Chondrocyte (in vitro differentiated cells): ENCODE data around the gene TCF4. TPM values are rescaled to one million over a fixed set of nuclear protein-coding genes. Genes with fewer than 3 reads are reported as not detected.

ENCODE experiments used
- DNase-seq: peaks from one replicate; pipeline ENCODE4 v3.0.0; 2021; ENCODE audit warnings: mixed read lengths, low spot score
- H3K27ac Mint-ChIP-seq: one replicate; pipeline ENCODE4 v1.8.0; 2021; ENCODE audit warnings: mild to moderate bottlenecking, moderate library complexity, mixed read lengths; ENCODE audit not compliant: unreplicated experiment
- H3K27me3 Mint-ChIP-seq: 2 replicates; pipeline ENCODE4 v1.8.0; 2021; ENCODE audit warnings: low read depth, mixed read lengths
- H3K36me3 Mint-ChIP-seq: 2 replicates; pipeline ENCODE4 v1.8.0; 2021; ENCODE audit warnings: low read depth, mixed read lengths
- H3K4me1 Mint-ChIP-seq: 2 replicates; pipeline ENCODE4 v1.8.0; 2021; ENCODE audit warnings: low read depth, mild to moderate bottlenecking, mixed read lengths
- H3K4me3 Mint-ChIP-seq: one replicate; pipeline ENCODE4 v1.8.0; 2021; ENCODE audit warnings: mild to moderate bottlenecking, moderate library complexity, mixed read lengths; ENCODE audit not compliant: unreplicated experiment
- H3K9me3 Mint-ChIP-seq: 2 replicates; pipeline ENCODE4 v1.8.0; 2021; ENCODE audit warnings: low read depth, mixed read lengths
- CTCF ChIP-seq: fragments of 200-600 bp; sonication (generic); IDR thresholded peaks from 2 replicates; pipeline ENCODE4 v1.5.0; 2021; ENCODE audit warnings: antibody characterized with exemption, mild to moderate bottlenecking, moderate library complexity
- total RNA-seq: library from RNA; stranded (reverse); gene quantifications from 3 replicates; pipeline ENCODE4 v1.2.1, GENCODE V29; 2021

The TCF4 gene
- total RNA-seq, 1 donor from 2014 or later, result 36.8 TPM

- Mint-ChIP-seq H3K4me3 (no peak overlapping the region), H3K9me3 (no peaks in the 10 kb centered on the region), H3K27me3 (no peaks in the 10 kb centered on the region), H3K4me1 (peaks cover 33% of the 10 kb centered on the region), H3K27ac (no peak overlapping the region), H3K36me3 (no peaks in the 10 kb centered on the region)
- no peak for DNase-seq
- no peak for TF ChIP-seq CTCF
Measured at GRCh38 chr18:55508651-55509050, 79.3 kb downstream of the TCF4 start.

DNA sequence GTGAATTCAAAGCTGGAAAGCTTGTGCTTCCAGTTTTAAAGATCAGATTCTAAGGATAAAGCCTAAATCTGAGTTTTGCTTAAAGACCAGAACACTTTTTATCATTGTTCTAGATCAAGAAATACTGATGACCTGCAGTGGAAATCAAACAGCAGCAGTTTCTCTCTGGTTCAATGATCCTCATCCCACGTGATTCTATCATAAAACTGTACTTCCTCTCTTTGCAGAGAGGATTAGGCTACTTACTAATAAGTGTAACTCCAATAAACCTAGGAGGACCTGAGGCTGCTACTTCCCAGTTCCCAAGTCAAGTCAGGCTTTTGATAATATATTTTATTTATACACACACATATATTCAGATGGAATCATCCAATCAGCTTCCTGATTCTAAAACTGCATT is 81.9 kb downstream of the TCF4 start:
- H3K9me3 Mint-ChIP-seq, result no peaks in the 10 kb centered on the region
- no peaks in the 10 kb centered on the region for H3K27me3 Mint-ChIP-seq
- H3K36me3 Mint-ChIP-seq, result no peaks in the 10 kb centered on the region
- H3K27ac Mint-ChIP-seq, result no peak overlapping the region
- no peak overlapping the region for H3K4me3 Mint-ChIP-seq
- no peak for DNase-seq
- peaks cover 48% of the 10 kb centered on the region for H3K4me1 Mint-ChIP-seq
- no peak for TF ChIP-seq CTCF

DNA sequence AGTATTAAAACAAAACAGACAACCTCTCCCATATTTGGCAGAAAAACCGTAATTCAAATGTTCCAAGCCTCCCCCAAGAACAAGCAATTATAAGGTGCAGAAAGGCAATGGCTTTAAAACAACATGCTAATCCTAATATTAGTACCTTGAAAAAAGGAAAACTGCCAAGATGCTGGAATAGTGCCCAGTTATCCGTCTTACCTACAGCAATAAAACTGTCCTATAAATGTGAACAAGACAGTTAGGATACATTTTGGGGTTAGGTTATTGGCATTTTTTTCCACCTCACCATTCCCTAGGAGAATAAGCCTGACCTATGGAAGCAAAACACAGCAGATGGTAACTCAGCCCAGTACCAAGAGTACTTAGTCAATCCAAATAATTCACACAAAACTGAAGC is 83.2 kb downstream of the TCF4 start:
- Mint-ChIP-seq H3K4me1 (peaks cover 46% of the 10 kb centered on the region), H3K36me3 (no peaks in the 10 kb centered on the region)

GRCh38 chr18:55503167-55503820 is 84.7 kb downstream of the TCF4 start:
- H3K36me3 Mint-ChIP-seq, result no peaks in the 10 kb centered on the region
- no peaks in the 10 kb centered on the region for H3K27me3 Mint-ChIP-seq
- H3K27ac Mint-ChIP-seq, result no peak overlapping the region
- H3K9me3 Mint-ChIP-seq, result no peaks in the 10 kb centered on the region
- no peak for TF ChIP-seq CTCF
- H3K4me3 Mint-ChIP-seq, result no peak overlapping the region
- no peak for DNase-seq
- H3K4me1 Mint-ChIP-seq, result peaks cover 35% of the 10 kb centered on the region

More for the DNA sequence above, 83.2 kb downstream of the TCF4 start:
- no peaks in the 10 kb centered on the region for H3K9me3 Mint-ChIP-seq
- H3K27ac Mint-ChIP-seq, result no peak overlapping the region
- TF ChIP-seq CTCF, result no peak
- no peak for DNase-seq
- H3K4me3 Mint-ChIP-seq, result no peak overlapping the region
- no peaks in the 10 kb centered on the region for H3K27me3 Mint-ChIP-seq

- H3K4me3 Mint-ChIP-seq, result no peak overlapping the region
- H3K36me3 Mint-ChIP-seq, result no peaks in the 10 kb centered on the region
- no peaks in the 10 kb centered on the region for H3K27me3 Mint-ChIP-seq
- H3K9me3 Mint-ChIP-seq, result no peaks in the 10 kb centered on the region
- no peak for DNase-seq
- H3K4me1 Mint-ChIP-seq, result peaks cover 28% of the 10 kb centered on the region
- no peak overlapping the region for H3K27ac Mint-ChIP-seq
- no peak for TF ChIP-seq CTCF
Measured at GRCh38 chr18:55501982-55502710, 85.8 kb downstream of the TCF4 start.
